Mesenteric fat pad (tissue), 1 donor: ENCODE measurements around the gene RAPGEF4. TPM values are rescaled to one million over a fixed set of nuclear protein-coding genes. Genes with fewer than 3 reads are reported as not detected.

Experiments
- DNase-seq: peaks from one replicate; pipeline ENCODE4 v3.0.0-alpha.2; 2020; ENCODE audit warnings: low spot score
- total RNA-seq: library from RNA; stranded (reverse); fragmentation: NEBNext Ultra II Directional; extraction: Animal tissue kit (Norgen Biotek cat#: 25700); gene quantifications from one replicate; pipeline ENCODE4 v1.2.1, GENCODE V29; 2021
- donor health status: DM: yes; HTN: yes; CAD: no.

Gene RAPGEF4
- total RNA-seq, 1 donor from 2014 or later, result 10.4 TPM

DNA sequence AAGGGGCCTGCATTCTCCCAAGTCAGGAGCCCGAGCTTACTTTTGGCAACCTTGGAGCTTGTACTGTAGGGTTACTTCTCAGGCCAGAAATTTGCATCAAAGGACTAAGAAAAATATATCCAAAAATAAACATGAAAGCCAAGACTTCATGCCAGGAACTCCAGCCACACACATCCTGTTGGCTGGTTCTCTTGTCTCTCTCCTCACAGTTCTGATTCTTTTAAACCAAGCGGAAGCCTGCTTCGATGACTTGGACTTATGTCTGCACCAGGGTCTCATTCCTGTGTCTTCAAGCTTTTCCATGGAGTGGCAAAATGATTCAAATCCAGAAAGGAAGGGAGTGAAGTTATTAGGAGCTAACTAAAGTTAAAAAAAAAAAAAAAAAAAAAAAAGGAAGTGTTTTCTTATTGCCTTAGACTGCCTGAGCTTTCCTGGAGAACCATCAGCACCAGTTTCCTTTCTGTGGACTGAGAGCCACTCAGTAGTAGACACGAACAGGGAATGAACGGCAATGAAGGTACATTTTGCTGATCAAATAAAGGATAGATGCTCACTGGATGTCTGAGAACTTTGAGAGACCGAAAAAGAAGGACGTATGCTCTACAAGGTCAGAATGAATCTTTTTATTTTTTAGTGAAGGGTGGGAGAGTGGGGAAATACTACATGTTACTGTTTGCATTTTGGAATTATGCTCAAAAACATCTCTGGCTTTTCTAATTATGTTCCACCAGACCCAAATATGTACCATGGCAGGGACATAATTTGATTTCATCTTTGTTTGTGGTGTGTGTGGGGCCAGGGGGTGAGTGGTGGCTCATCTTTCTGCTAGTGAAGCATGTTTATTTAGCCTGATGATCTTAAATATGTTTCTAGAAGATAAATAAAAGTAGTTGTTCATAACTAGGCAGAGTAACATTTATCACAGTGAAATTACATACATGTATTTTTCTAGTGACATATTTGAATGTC, 86.0 kb downstream of the RAPGEF4 start:
- no peak for DNase-seq

DNA sequence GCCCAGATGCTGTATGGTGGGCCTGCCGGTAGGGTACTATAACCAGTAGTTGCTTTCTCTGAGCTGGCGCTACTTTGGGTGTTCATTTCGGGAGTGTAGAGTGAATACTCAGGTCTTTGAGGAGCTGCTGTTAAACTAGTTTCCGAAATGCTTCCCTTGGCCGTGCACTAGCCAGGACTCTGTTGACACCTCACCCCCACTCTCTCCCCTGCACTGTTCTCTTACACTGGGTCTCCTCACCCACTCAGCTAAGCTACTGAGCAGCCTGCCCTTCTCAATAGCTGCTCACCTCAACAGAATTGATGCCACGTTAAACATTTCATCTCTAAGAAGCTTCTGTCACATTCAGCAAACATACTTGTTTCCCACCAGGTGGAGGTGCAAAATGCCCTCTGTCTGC, 86.9 kb downstream of the RAPGEF4 start:
- DNase-seq, result no peak

DNA sequence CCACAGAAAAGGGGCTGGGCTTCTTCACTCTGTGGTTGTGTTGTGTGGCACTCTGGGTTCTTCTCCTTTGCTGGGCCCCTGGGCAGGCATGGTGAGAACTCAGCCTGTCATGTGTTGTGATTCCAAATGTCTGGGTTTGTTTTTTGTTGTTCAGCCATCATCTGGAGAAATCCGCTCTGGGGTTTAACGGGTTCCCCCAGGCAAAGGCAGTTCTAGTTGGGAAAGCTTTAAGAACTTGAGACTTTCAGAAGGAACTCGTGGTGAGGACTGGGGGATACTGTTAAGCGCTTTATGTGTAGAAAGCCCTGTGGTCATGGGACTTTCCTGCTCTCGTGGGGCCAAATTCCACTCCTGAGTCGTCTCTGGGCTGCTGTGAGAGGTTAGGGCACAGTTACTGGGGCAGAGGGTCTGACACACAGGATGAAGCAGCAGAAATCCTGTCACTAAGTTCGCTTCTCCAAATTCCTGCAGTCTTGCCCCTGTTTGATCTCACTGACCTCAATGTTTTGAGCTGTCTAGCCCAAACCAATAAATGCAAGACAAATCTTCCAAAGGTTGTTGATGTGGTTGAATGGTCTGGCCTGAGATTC, 87.7 kb downstream of the RAPGEF4 start:
- DNase-seq, result no peak

DNA sequence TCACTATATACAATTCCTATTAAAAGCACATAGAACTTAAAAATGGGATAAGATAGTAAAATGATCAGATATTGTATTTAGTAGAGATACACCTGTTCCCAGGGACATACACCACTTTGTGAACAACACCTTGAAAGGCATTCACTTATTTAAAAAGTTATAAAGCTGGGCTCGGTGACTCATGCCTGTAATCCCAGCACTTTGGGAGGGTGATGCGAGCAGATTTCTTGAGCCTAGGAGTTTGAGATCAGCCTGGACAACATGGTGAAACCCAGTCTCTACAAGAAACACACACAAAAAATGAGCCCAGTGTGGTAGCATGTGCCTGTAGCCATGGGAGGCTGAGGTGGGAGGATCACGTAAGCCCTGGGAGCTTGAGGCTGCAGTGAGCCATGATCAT, 90.9 kb downstream of the RAPGEF4 start:
- DNase-seq, result no peak

DNA sequence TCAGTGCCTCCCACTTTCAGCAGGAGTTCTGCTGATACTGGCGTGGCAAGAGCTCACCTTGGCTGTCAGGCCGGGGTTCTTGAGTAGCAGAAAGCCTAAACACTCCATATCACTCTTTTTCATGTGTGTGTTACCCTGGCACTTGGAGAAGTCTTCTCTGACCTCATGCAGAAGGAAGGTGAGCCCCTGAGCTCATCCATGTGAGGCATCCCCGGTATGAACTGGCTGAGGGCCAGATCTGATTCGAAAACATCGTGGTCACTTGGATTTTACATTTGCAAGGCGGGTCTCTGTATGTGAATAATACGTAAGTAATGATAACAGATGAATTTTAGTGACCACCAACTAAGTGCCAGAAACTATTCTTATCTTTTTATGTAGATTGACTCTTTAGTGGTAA, 93.6 kb downstream of the RAPGEF4 start:
- DNase-seq, result no peak

DNA sequence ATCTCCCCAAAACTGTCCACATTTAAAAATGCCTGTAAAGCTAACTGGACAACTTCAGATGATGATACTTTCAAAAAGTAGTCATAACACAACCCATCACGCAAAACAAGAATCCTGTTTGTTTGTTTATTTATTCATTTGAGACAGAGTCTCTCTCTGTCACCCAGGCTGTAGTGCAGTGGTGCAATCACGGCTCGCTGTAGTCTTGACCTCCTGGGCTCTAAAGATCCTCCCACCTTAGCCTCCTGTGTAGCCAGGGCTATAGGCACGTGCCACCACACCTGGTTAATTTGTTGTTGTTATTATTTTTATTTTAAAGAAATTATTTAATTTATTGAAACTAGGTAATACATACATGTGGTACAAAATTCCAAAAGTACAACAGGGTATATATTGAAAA, 94.8 kb downstream of the RAPGEF4 start:
- DNase-seq, result no peak

DNA sequence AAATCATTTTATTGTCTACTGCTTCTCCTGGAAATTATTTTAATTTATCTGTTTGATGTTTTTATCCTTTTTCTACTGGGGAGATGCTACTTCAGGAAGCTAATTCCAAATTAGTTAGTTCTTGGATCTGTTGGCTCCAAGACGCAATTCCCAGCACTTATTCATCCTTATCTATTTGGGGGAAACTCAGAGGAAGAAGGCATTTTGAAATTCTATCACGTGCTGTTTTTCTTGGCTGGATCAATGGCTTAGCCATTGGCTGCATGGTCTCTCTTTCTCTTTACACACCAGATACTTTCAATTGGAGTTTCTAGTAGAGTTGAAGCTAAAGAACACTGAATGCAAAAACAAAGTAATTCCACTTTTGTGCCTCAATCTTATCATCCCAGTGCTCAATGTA, 98.3 kb downstream of the RAPGEF4 start:
- DNase-seq, result no peak

DNA sequence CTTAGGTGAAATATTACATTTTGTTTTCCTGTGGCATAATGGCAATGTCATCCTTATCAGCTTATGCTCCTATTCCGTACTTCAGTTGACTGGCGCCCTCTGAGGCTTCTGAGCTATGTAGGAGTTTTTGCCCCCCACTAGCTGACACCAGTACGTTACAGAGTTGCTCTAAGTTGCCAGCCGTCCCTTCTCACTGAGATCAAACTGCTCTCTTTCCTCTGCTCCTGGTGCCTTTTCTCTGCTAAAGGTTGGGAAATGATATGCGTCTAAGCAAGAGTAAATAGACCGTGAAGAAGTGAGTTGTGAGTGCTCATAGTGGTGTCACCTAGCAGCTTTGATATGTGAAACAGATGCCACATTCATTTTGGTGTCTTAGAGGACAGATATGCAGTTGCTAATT, 99.2 kb downstream of the RAPGEF4 start:
- no peak for DNase-seq

DNA sequence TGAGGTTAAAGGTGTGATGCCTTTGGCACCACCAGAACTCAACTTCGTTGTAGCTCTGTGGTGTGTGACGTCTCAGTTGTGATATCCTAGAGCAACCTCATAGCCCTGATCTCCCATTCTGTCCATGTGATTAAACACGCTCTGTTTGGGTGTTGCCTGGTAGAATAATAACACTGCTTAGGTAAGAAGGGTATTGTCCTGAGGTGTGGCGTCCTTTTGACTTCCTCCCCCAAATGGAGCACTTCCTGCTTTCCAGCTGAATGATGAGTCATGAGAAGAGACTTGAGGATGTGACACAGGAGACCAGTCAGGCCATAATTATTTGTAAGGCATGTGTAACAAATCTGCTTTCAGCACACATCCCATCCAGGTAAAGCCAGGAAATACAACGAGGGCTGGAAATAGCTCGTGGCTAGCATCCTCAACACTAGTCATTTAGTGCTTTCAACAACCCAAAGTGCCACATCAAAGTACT, 100.7 kb downstream of the RAPGEF4 start:
- no peak for DNase-seq

DNA sequence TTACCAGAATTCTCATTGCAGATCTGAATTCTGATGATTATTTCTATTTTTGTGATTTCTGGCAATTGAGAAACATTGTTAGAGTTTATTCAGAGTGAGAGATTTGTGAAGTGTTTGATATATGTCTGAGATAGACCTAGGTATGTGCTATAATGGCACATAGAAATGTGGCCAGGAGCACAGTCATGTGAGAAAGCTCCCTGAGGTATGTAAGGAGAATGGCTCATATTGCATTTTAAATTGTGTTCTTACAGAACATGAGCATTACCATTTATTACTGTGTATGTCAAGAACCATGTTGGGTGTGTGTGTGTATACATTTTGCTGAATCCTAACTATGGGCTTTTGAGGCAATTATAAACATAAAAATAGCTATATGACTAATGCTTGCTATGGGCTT, 101.2 kb downstream of the RAPGEF4 start:
- no peak for DNase-seq

DNA sequence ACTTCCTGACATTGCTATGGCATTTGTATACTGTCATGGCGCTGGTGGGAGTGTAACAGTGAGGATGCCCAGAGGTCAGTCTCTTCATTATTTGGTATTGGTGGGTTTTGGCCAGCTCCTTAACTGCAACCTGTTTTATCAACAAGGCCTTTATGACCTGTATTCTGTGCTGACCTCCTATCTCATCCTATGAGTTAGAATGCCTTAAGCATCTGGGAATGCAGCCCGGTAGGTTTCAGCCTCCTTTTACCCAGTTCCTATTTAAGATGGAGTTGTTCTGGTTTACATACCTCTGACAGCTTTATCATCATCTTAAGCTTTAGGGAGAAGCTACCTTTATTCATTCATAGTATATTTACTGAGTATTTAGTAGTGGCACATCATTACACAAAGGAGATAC, 103.8 kb downstream of the RAPGEF4 start:
- DNase-seq, result no peak

DNA sequence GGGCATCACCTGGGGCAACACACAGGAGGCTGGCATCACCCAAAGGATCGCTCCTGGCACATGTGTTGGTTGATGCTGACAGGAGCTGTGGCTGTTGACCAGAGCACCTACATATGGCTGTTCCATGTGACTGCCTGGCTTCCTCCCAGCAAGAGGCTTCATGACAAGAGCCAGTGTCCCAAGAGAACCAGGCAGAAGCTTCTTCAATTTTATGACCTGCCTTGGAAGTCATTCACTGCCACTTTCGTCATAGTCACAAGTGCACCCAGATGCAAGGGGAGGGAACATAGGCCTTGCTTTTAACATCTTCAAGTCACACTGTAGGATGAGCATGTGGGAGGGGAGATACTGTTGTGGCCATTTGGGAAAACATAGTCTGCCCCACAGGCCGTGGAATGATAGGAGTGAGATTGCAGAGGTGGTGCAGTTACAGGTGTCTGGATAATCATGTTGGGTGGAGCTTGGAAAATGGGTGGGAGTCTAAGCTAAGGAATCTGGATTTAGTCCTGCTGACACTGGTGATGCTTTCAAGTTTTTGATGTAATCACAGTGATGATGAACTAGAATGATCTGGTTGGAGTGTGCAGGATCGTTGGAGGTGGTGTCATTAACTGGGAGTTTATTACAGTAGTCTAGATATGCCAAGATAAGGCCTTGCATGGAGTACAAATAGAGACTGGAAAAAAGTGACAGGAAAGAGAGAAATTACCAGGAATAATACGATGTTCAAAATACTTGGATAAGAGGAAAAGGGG, 107.0 kb downstream of the RAPGEF4 start:
- no peak for DNase-seq

DNA sequence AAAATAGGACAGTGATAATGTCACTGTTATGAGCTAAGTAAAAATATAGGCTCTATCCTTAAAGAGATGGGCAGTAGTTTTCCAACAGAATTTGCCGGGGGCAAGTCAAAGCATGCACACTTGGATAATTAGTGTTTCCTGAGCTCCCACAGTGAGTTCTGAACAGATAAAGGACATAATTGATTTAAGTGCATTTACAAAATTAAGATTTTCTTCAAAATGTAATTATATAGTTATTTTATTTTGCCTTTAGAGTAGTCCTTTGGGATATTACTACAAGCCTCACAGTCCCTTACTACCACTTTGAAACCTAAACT, 107.6 kb downstream of the RAPGEF4 start:
- no peak for DNase-seq

DNA sequence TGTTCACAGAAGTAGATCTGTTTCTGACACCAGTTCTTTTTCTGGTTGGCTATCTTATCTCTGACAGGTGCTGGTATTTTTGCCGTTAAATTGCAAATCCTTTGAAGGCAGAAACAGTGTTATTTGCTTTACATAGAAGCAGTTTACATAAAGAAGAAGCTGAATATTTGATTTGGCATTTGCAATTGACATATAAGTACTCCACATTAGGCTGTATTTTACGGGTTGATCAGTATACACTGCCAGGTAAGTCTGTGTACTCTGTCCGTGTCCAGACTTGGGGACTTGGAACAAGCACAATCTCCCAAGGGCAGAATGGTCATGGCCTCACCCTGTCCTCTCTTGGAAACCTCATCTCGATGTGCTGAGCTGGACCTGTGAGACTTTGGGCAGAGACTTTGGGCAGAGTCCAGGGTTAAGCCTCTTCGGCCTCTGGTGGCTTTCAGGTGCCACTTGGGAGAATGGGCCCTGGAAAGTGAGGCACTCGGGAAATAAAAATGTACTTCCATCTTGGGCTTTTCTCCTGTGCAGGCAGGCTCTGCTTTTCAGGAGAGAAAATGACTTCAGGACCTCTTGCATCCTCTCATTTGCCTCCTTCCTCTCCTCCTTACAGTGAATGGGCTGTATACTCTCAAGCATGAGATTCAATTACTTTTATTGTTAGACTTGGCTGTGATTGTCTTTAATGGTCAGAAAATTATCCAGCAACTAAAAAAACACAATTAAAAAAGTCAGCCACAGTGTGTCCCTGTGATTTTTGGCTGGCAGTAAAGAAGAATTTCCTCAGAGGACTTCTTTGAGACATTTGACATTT, 108.5 kb downstream of the RAPGEF4 start:
- no peak for DNase-seq

DNA sequence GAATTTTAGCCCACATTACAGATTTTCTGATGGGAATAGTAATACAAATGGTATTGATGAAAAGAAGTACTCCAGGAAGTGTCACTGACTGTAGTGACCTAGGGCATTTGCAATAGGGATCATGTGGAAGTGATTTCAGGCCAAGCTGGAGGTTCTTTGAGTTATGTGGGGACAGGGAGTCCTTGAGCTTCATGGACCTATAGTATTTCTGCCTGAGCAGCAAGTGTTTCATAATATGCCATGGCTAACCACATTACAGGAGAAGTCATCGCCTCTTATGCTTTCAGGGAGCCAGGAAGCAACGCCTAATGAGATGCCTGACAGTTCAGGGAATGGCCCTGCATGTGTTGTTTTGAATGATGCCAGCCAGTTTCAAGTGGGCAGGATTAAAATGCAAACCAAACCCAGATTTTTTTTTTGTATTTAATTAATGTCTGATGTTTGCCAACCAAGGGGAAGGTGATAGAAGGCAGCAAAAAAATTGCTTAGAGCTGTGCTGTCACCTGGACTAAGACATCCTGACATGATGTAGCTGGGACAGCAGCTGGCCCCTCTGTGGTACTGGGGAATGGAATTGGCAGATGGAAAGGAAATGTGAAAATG, 109.5 kb downstream of the RAPGEF4 start:
- DNase-seq, result no peak

DNA sequence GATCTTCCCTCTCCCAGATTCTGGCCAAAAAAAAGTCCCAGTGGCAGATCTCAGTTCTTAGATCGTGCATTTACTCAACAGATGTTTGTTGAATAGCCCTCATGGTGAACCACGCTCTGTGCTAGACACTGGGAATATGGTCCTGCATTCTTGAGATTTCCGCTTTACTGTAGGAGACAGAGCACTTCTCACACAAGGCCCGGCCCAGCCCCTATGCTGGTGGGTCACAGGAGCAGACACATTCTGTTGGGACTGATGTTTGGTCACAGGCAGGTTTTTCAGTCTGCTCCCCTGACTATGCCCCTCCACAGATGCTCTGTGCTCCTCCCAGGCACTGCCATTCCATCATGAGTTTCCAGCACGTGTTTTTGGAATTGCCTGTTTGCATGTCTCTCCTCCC, 110.9 kb downstream of the RAPGEF4 start:
- no peak for DNase-seq

DNA sequence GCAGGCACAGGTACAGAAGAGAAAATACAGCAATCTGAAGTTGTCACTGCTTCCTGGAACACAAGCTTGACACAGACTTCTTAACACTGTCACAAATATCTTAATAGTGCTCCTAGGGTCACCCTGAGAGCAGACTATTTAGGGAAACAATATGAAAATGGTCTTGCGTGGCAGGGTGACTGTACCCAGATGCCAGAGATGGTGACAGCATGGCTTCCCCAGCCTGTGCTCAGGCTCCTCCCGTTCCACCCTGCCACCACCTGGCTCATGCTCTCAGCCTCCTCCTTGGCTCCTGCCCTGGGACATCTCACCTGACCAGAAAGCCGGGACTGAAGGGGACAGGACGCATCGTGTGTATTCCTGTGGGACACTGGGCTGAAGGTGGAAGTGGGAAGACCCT, 111.5 kb downstream of the RAPGEF4 start:
- no peak for DNase-seq

DNA sequence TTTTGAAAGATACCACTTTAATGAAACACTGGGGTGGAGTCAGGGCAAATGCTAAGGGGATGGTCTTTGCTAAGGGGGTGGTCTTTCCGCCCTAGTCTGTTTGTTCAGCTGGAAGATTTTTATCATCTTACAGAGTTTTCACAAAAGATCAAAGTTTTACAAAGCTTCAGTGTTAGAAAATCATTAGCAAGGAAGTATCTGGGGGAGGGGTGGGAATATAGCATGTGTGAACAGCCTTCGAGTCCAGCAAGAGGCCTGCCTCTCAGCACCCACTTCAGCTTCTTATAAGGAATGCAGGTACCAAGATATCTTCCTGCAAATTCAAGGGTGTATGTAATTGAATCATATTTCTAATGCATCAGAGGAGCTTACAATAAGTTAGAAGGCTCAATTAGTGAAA, 112.9 kb downstream of the RAPGEF4 start:
- DNase-seq, result no peak

DNA sequence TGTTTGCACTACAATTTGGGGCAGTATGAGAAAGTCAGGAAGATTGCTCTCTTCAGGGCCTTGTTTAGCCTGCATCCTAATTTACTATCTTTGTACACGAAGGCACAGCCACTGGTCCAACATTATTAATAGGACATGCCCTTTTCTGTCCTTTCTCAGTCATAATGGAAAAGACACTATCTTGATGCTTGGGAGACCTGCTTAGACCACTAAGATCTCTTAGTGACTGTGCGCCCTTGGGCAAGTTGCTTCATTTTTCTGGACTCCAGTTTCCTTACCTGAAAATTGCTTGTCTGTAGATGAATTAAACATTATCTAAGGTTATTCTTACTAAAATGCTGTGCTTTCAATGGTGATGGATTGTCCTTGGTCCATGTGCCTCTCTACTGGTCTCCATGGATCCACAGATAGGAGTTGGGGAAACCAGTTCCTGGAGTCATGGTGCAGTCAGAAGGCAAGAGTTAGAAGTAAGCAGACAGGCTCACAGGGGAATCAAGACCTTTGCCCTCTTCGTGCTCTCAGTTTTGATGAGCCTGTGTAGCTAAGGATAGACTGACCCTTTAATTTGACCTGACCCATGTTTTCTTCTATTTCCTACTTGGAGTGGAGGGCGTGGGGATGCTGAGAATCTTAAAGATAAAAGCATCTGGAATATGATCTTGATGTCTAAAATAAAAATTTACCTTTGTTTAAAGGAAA, 114.0 kb downstream of the RAPGEF4 start:
- DNase-seq, result no peak

DNA sequence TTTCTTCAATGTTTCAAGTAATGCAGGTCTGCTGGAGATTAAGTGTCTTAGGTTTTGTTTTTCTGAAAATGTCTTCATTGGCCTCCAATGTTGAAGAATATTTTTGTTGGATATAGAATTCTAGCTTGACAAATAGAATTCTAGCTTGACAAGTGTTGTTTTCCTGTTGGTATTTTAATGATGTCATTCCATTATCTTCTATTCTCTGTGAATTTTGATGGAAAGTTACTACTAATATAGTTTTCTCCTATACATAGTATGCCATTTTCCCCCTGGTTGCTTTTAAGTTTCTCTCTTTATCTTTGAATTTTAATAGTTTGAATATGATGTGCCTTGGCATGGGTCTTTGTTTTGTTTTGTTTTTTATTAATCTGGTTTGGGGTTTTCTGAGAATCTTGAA, 119.9 kb downstream of the RAPGEF4 start:
- DNase-seq, result no peak
